Measurements from ENCODE around the gene IVD. TPM values are rescaled to one million over a fixed set of nuclear protein-coding genes. Genes with fewer than 3 reads are reported as not detected.

Gene IVD
- total and polyA plus RNA-seq, 2 of the 4 experiments (the other 2 are of a cell fraction), result 31.7 to 41.1 TPM

- Histone ChIP-seq H4K8ac (ENCODE audit: low read depth in 2 of 2, low read length in 2 of 2) (peak overlapping the region in 1 of 2 experiments; percentile 40; a peak in 1 of 4 replicates), H2BK5ac (ENCODE audit: low read depth, low read length, poor library complexity, severe bottlenecking) (no peak overlapping the region), H3K9me3 (ENCODE audit: control insufficient read depth, insufficient read depth, low read length) (no peaks in the 10 kb centered on the region), H3K4me2 (ENCODE audit: low read depth, low read length) (peak overlapping the region; percentile 23; the same call in 1 of the 2 replicates), H3K9me1 (ENCODE audit: insufficient read depth, low read length) (peaks cover 26% of the 10 kb centered on the region), H2BK15ac (ENCODE audit: low read depth, low read length) (no peak overlapping the region), H2AK5ac (ENCODE audit: low read depth, low read length) (peak overlapping the region; percentile 29; the same call in 1 of the 2 replicates), H3K56ac (ENCODE audit: extremely low read depth, insufficient read depth, low read length) (no peak overlapping the region), H2AFZ (replicated peaks; ENCODE audit: low read length, poor library complexity) (peak overlapping the region; percentile 67), H4K91ac (ENCODE audit: insufficient read depth, low read depth, low read length) (peak overlapping the region; percentile 6), H3K9ac (ENCODE audit: low read depth, low read length) (0 out of 2 replicates have a peak overlapping the region, but pooled peaks have one; percentile 8), H3K79me1 (ENCODE audit: low read depth in 1 of 2, low read length in 2 of 2) (peaks cover 34 to 79% of the 10 kb centered on the region in 2 experiments), H4K5ac (ENCODE audit: low read depth, low read length) (no peak overlapping the region), H3K27me3 (ENCODE audit: control insufficient read depth, insufficient read depth, low read length) (no peaks in the 10 kb centered on the region), H3K23ac (ENCODE audit: low read depth, low read length) (peak overlapping the region; percentile 82), H4K20me1 (ENCODE audit: insufficient read depth, low read length) (peaks cover 75% of the 10 kb centered on the region), H3K14ac (replicated peaks; ENCODE audit: low read depth, low read length) (peak overlapping the region; percentile 68), H2BK120ac (ENCODE audit: low read depth, low read length) (no peak overlapping the region), H3K27ac (ENCODE audit: insufficient read depth, low read length) (no peak overlapping the region; the same call in 1 of the 2 replicates), H3K4ac (ENCODE audit: low read depth, low read length) (peak overlapping the region; percentile 57), H3K4me3 (ENCODE audit: insufficient read depth, low read depth, low read length) (no peak overlapping the region), H2AK9ac (replicated peaks; ENCODE audit: low read depth, low read length, poor library complexity) (no peak overlapping the region), H3K18ac (ENCODE audit: low read depth, low read length) (no peak overlapping the region), H3K4me1 (ENCODE audit: control insufficient read depth, insufficient read depth, low read length) (peaks cover 12% of the 10 kb centered on the region), H2BK20ac (ENCODE audit: low read depth, low read length) (no peak overlapping the region), H3K36me3 (ENCODE audit: control insufficient read depth, insufficient read depth, low read length) (peaks cover 9% of the 10 kb centered on the region; the same call in 1 of the 2 replicates)
- ChIA-PET CTCF (interaction anchor here (1.5 kb wide), 1 partner anchor 10 kb away, joined by 3 read pairs; no protein-coding TSS in a partner anchor), POLR2A (ENCODE audit: unreplicated experiment) (interaction anchor here (0.6 kb wide), 1 partner anchor 10 kb away, joined by 7 read pairs; no protein-coding TSS in a partner anchor)
- dilution Hi-C loops (cut with HindIII; ENCODE audit: low sequenced_read_pairs, unreplicated experiment), result no loop called here
- ATAC-seq (ENCODE audit: low read depth), result peak; percentile 73
- no CpG with 5 or more reads among the region's 9 CpGs for WGBS, 2 experiments (ENCODE audit: extremely low coverage in 2 of 2, insufficient read length in 1 of 2)
- intact Hi-C loops (cut with micrococcal nuclease), result no loop called here
- no TSS peak for BruUV-seq (replicated peaks)
- DNase-seq, result peak; percentile 54
- in situ Hi-C loops (cut with MboI; ENCODE audit: low sequenced_read_pairs), result no loop called here
- TF ChIP-seq BHLHE40 (IDR thresholded peaks at IDR 0.05; ENCODE audit: low read depth, low read length) (0 out of 2 replicates have a peak, but pooled peaks have one; percentile 2), NFE2L2 (IDR thresholded peaks at IDR 0.05; ENCODE audit: low read depth, low read length) (no peak), MXI1 (IDR thresholded peaks at IDR 0.05; ENCODE audit: borderline replicate concordance, low read depth, low read length) (no peak), CTCF (conservative IDR thresholded peaks at IDR 0.05; ENCODE audit: low read depth, low read length) (no peak), CEBPB (IDR thresholded peaks at IDR 0.05; ENCODE audit: low read depth, low read length) (0 out of 2 replicates have a peak, but pooled peaks have one; percentile 26), CHD1 (IDR thresholded peaks at IDR 0.05; ENCODE audit: low read depth, low read length) (no peak), MAFK (IDR thresholded peaks at IDR 0.05; ENCODE audit: low read depth, low read length) (no peak), RAD21 (IDR thresholded peaks at IDR 0.05; ENCODE audit: low read length) (no peak), POLR2A (IDR thresholded peaks at IDR 0.05; ENCODE audit: low read depth, low read length) (no peak), SMC3 (IDR thresholded peaks at IDR 0.05; ENCODE audit: low read depth, low read length) (no peak), FOS (IDR thresholded peaks at IDR 0.05; ENCODE audit: low read depth, low read length) (peak; percentile 39; the same call in 1 of the 2 replicates), ELK1 (IDR thresholded peaks at IDR 0.05; ENCODE audit: borderline replicate concordance, low read depth, low read length) (no peak), USF2 (IDR thresholded peaks at IDR 0.05; ENCODE audit: low read depth, low read length) (no peak), RCOR1 (IDR thresholded peaks at IDR 0.05; ENCODE audit: insufficient replicate concordance, low read length) (no peak), RFX5 (IDR thresholded peaks at IDR 0.05; ENCODE audit: low read depth, low read length) (no peak)
These were observed 49.4 kb downstream of the IVD start for GRCh38 chr15:40454904-40455391.

Measured in IMR-90 (cell line).